ENCODE measurements around the gene XIAP.

- no peak for TF ChIP-seq TAF1 (IDR thresholded peaks at IDR 0.05; ENCODE audit: borderline replicate concordance, insufficient read depth, low read length)
- no peak for TF ChIP-seq SIN3A (IDR thresholded peaks at IDR 0.05; ENCODE audit: borderline replicate concordance, insufficient read depth, low read length)
- TF ChIP-seq, protein P1, sequence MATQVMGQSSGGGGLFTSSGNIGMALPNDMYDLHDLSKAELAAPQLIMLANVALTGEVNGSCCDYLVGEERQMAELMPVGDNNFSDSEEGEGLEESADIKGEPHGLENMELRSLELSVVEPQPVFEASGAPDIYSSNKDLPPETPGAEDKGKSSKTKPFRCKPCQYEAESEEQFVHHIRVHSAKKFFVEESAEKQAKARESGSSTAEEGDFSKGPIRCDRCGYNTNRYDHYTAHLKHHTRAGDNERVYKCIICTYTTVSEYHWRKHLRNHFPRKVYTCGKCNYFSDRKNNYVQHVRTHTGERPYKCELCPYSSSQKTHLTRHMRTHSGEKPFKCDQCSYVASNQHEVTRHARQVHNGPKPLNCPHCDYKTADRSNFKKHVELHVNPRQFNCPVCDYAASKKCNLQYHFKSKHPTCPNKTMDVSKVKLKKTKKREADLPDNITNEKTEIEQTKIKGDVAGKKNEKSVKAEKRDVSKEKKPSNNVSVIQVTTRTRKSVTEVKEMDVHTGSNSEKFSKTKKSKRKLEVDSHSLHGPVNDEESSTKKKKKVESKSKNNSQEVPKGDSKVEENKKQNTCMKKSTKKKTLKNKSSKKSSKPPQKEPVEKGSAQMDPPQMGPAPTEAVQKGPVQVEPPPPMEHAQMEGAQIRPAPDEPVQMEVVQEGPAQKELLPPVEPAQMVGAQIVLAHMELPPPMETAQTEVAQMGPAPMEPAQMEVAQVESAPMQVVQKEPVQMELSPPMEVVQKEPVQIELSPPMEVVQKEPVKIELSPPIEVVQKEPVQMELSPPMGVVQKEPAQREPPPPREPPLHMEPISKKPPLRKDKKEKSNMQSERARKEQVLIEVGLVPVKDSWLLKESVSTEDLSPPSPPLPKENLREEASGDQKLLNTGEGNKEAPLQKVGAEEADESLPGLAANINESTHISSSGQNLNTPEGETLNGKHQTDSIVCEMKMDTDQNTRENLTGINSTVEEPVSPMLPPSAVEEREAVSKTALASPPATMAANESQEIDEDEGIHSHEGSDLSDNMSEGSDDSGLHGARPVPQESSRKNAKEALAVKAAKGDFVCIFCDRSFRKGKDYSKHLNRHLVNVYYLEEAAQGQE (IDR thresholded peaks at IDR 0.05; ENCODE audit: insufficient read depth in 1 of 2, low read depth in 2 of 2, low read length in 2 of 2) = no peak
- TF ChIP-seq POLR2AphosphoS5 (IDR thresholded peaks at IDR 0.05; ENCODE audit: low read depth, low read length) = no peak
Observed at GRCh38 chrX:123943074-123943473, 83.2 kb downstream of the XIAP start.
